Aorta (tissue), 5 donors: ENCODE measurements around the gene JPH4. TPM values are rescaled to one million over a fixed set of nuclear protein-coding genes. Genes with fewer than 3 reads are reported as not detected.

Source experiments
- ATAC-seq: fragments of 200-7000 bp; cut with Tn5 transposase; one replicate; pipeline ENCODE4 v1.9.1; 2022; ENCODE audit warnings: moderate library complexity; ENCODE audit not compliant: low FRiP score
- DNase-seq, 2 donors: peaks; one replicate each; pipeline ENCODE4 v3.0.0-alpha.2; 2020
- H3K27ac ChIP-seq, 2 donors: one replicate each; pipeline ENCODE4 v1.5.1; 2013; ENCODE audit warnings: low read length in 2 of 2, mild to moderate bottlenecking in 2 of 2, moderate library complexity in 2 of 2, control low read depth in 1 of 2, inconsistent platforms in 1 of 2, low read depth in 1 of 2
- H3K27me3 ChIP-seq, 2 donors: one replicate each; pipeline ENCODE4 v1.6.1; 2013; ENCODE audit warnings: control low read depth in 1 of 2, low read length in 1 of 2, mild to moderate bottlenecking in 1 of 2, moderate library complexity in 1 of 2; ENCODE audit not compliant: insufficient read depth in 2 of 2, control insufficient read depth in 1 of 2
- H3K36me3 ChIP-seq, 2 donors: one replicate each; pipeline ENCODE4 v1.6.1; 2013; ENCODE audit warnings: control low read depth in 1 of 2, low read length in 1 of 2, mild to moderate bottlenecking in 1 of 2; ENCODE audit not compliant: insufficient read depth in 2 of 2, control insufficient read depth in 1 of 2
- H3K4me1 ChIP-seq, 2 donors: one replicate each; pipeline ENCODE4 v1.6.1; 2013; ENCODE audit warnings: low read length in 2 of 2, control low read depth in 1 of 2, mild to moderate bottlenecking in 1 of 2, moderate library complexity in 1 of 2; ENCODE audit not compliant: insufficient read depth in 2 of 2, control insufficient read depth in 1 of 2
- H3K4me3 ChIP-seq, 2 donors: one replicate each; pipeline ENCODE4 v1.5.1; 2013; ENCODE audit warnings: low read length in 2 of 2, control low read depth in 1 of 2, mild to moderate bottlenecking in 1 of 2
- H3K9me3 ChIP-seq: one replicate; pipeline ENCODE4 v1.6.1; 2013; ENCODE audit warnings: mild to moderate bottlenecking, low read length; ENCODE audit not compliant: control insufficient read depth
- WGBS, 2 donors: extraction: QIAGEN DNeasy Blood & Tissue Kit; methylation state at CpG; one replicate each; pipeline ENCODE4 v1.1.7; 2013; 5-methylcytosine and 5-hydroxymethylcytosine counted together
- intact Hi-C, 2 donors: fragments of 100-400 bp; cut with DNase I; formaldehyde crosslinking; loops; one replicate each; pipeline versions ENCODE4 v1.14.2 to v1.15.0; 2022
- polyA plus RNA-seq, 2 donors: library from polyadenylated mRNA; stranded (reverse); fragments of 200-250 nt; gene quantifications; one replicate each; pipeline ENCODE4 v1.2.3, GENCODE V29; 2013
- total RNA-seq, 2 donors: library from RNA; stranded (reverse); fragmentation: NEBNext Ultra II Directional; extraction: Animal tissue kit (Norgen Biotek cat#: 25700); gene quantifications; one replicate each; pipeline ENCODE4 v1.2.1, GENCODE V29; 2021
- donor health status: healthy with polysubstance abuse.
- donor health status: Bipolar disorder and iron deficiency.
- donor health status: DM: no; HTN: no; CAD: no.
- donor health status: DM: no; HTN: no; CAD: no.
- donor health status: DM: yes; HTN: yes; CAD: no.

JPH4 gene
- total and polyA plus RNA-seq, 4 donors = 0.23 to 1.7 (median 1.5) TPM; not detected in 1

DNA sequence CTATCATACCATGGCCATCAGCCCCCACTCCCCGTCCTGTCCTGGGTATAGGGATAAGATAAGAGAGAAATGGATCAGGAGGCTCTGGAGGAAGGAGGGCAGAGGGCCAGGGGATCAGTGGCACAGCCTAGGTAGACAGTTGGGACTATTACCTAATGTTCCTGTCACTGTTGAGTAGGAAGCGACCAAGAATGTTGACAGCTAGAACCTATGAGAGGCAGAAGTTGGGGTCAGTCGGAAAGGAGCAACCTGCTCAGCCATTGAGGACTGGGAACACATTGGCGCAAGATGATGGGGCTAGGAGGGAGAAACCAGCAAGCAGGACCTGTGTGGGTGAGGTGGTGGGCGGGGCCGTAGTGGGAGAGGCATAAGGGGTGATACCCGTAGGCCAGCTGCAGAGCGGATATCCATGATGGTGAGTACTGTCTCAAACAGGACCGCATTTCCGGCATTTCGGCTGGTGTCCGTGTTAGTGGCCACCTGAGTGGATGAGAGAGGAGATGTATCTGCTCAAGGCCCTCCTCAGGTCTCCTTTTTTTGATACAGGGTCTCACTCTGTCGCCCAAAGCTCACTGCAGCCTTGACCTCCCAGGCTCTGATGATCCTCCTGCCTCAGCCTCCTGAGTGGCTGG is 14.3 kb downstream of the JPH4 start:
- WGBS, 2 donors = 85 to 86% methylated on average over 13 of the region's 13 CpGs
- ATAC-seq = no peak
- no peaks in the 10 kb centered on the region for H3K36me3 ChIP-seq

DNA sequence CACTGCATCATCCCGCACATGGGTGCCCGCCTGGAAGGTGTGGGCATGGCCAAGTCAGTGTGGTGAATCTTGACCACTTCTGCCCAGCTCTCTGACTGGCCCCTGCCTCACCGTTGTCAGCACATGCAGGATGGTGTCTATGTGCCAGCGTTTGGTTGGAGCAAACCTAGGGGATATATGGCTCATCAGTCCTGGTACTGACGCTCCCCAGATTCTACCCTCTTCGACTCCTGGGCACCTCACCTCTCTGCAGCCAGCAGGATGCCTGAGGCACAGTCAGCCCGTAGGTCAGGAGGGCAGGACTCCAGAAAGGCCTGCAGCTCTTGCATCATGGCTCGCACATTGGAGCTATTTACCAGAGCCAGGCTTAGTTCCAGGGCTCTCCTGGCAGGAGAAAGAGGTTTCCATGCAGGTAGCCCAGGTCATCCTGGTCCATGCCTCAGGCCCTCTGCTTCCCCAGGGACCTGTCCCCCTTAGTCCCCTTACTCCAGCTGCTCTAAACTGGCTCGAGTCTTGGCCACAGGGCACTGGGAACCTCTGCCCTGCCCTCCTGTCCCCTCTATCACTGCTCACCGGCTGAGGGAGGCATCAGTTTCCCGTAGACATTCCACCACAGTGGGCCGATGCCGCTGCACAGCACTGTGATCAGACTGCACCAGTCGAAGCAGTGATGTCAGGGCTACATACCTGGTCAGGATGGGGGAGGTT is 15.0 kb downstream of the JPH4 start:
- H3K27ac ChIP-seq = no peak overlapping the region
- no peaks in the 10 kb centered on the region for H3K27me3 ChIP-seq
- intact Hi-C loops = loop anchor here (2.0 to 10.0 kb wide), 3 partner anchors 83 to 299 kb away; partner anchors contain the start of gene PABPN1 (in 1 of the 2)
- no peak for DNase-seq
- no peak for ATAC-seq
- WGBS, 2 donors = 75 to 78% methylated on average over 14 of the region's 14 CpGs
- no peaks in the 10 kb centered on the region for H3K36me3 ChIP-seq
- H3K4me1 ChIP-seq = no peaks in the 10 kb centered on the region
- H3K4me3 ChIP-seq = no peak overlapping the region
- no peaks in the 10 kb centered on the region for H3K9me3 ChIP-seq

More for the DNA sequence above, 14.3 kb downstream of the JPH4 start:
- no peak for DNase-seq
- H3K4me3 ChIP-seq = no peak overlapping the region
- no peak overlapping the region for H3K27ac ChIP-seq
- H3K27me3 ChIP-seq = no peaks in the 10 kb centered on the region
- intact Hi-C loops = loop anchor here (10.0 kb wide), 2 partner anchors 239 to 299 kb away; partner anchors contain the start of gene PABPN1 (in 1 of the 2)
- no peaks in the 10 kb centered on the region for H3K4me1 ChIP-seq
- H3K9me3 ChIP-seq = no peaks in the 10 kb centered on the region

DNA sequence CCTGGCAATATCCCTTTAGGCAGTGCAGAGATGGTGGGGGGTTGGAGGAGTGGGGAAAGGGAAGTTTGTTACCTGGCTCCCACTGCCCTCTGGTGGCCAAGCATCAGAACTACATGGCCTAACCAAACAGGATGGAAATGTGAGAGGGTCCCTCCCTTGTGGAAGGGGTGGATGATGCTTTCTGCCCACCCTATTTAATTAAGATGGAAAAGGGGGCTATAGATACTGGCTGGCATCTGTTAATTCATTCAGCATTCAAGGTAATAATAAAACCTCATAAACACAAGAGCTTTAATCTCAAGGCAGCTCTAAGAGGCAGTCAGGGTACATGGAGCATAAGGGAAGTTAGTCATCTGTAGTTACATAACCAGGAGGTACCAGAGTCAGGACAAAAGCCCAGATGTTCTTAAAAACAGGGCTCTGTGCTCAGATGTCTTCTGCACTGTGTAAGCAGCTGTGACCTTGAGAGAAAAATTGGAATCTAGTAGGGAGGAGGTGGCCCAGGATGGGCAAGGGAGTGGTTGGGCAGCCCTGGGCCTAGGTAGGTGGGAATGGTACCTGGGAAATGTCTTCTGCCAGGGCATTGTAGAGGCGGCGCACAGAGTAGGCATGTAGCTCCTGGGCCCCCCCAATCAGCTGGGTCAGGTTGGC is 15.6 kb downstream of the JPH4 start:
- Histone ChIP-seq H3K9me3 (no peaks in the 10 kb centered on the region), H3K4me3 (no peak overlapping the region), H3K27me3 (no peaks in the 10 kb centered on the region), H3K36me3 (no peaks in the 10 kb centered on the region), H3K27ac (no peak overlapping the region), H3K4me1 (no peaks in the 10 kb centered on the region)
- ATAC-seq = peak; percentile 55
- DNase-seq = no peak
- intact Hi-C loops = loop anchor here (2.0 to 10.0 kb wide), 3 partner anchors 82 to 298 kb away; partner anchors contain the start of gene PABPN1 (in 1 of the 2)
- WGBS, 2 donors = 80 to 94% methylated on average over 2 of the region's 2 CpGs

DNA sequence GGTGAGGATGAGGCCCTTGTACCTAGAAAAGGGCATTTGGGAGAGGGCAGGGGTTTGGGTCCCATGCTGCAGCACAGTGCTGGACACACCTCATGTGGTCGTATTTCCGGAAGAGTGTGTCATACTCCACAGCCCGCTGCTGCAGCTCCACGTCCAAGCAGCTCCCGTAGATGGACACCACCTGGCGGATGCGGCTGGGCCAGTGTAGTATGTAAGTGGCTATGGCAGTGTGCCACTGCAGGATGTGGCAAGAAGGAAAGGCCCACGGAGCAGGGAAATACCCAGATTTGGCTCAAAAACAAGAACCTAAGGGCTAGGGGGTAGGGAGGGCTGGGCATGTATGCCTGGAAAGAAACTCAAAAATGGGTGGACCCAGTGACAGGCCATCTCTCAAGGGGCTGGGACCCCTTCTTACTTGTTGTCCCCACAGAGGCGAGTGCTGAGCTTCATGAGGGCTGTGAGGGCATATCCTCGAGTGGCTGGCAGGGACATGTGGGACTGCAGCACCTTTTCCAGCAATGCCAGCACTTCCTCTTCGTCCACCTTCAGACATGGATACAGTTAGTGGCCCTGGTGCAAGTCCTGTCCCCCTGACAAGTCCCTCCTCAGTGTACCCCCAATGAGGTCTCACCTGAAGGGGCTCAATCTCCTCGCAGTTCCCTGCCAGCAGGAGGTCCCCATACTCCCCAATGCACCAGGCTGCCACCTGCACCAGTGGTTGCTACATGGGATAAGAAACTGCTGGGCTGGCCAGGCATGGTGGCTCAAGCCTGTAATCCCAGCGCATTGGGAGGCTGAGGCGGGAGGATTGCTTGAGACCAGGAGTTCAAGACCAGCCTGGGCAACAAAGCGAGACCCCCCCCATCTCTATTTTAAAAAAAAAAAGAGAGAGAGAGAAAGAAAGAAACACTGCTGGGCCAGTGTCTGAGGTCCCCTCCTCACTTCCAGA is 16.4 kb downstream of the JPH4 start:
- Histone ChIP-seq H3K4me3 (no peak overlapping the region), H3K27me3 (no peaks in the 10 kb centered on the region), H3K36me3 (no peaks in the 10 kb centered on the region), H3K9me3 (no peaks in the 10 kb centered on the region), H3K27ac (no peak overlapping the region), H3K4me1 (no peaks in the 10 kb centered on the region)
- no peak for ATAC-seq
- no peak for DNase-seq
- intact Hi-C loops = loop anchor here (2.0 to 10.0 kb wide), 3 partner anchors 81 to 297 kb away; partner anchors contain the start of gene PABPN1 (in 1 of the 2)
- 73 to 78% methylated on average over 15 of the region's 15 CpGs for WGBS, 2 donors

DNA sequence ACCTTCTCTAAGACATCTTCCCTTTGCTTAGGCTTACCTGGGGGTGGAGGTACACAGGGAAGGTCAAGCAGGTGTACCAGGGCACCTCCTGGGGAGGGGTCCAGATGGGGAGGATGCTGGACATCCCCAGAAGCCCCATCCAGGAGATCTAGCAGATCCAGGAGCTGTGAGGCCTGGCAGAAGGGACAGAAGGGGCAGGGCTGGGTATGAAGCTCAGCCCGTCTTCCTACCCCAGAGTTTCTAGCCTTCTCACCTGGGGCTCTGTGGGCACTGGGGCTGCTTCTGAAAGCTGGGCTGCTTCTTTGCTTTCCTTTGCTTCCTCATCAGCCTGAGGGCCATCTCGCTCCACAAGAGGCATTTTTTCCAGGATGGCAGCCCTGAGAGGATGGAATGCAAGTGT is 17.3 kb downstream of the JPH4 start:
- 72 to 87% methylated on average over 2 of the region's 2 CpGs for WGBS, 2 donors
- Histone ChIP-seq H3K36me3 (no peaks in the 10 kb centered on the region), H3K9me3 (no peaks in the 10 kb centered on the region), H3K4me3 (no peak overlapping the region), H3K4me1 (no peaks in the 10 kb centered on the region), H3K27ac (no peak overlapping the region), H3K27me3 (no peaks in the 10 kb centered on the region)
- intact Hi-C loops = loop anchor here (10.0 kb wide), 2 partner anchors 236 to 296 kb away; partner anchors contain the start of gene PABPN1 (in 1 of the 2)
- ATAC-seq (no peak), DNase-seq (no peak)

DNA sequence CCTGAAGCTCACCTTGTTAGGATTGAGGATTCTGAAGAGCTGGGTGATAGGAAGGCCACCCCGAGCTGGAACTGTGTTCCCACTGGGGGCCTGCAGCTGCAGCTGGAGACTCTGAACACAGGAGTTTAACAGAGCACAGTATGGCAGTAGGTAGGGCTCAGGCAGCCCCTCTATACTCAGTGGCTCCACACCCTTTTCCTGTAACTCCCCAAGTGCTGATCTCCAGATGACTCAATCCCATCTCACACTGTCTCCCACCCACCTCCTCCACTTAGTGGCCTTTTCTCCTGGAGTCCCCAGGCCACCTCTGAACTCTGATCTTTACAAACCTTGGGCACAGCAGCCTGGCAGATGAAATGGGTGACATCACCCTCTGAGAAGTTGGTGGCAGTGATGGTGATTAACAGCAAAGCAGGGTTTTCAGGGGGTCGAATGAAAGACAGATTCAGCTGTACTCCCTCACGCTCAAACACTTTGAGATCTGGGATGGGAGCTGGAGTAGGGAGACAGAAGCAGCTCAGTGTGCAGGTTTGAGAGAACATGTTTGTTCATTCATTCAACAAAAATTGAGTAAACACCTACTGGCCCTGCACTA is 18.6 kb downstream of the JPH4 start:
- Histone ChIP-seq H3K9me3 (no peaks in the 10 kb centered on the region), H3K4me1 (no peaks in the 10 kb centered on the region), H3K4me3 (no peak overlapping the region), H3K27me3 (no peaks in the 10 kb centered on the region), H3K27ac (no peak overlapping the region), H3K36me3 (no peaks in the 10 kb centered on the region)
- intact Hi-C loops = loop anchor here (2.0 to 10.0 kb wide), 3 partner anchors 83 to 295 kb away; partner anchors contain the start of gene PABPN1 (in 2 of the 2)
- DNase-seq (no peak), ATAC-seq (no peak)
- WGBS, 2 donors = 87 to 91% methylated on average over 3 of the region's 3 CpGs

DNA sequence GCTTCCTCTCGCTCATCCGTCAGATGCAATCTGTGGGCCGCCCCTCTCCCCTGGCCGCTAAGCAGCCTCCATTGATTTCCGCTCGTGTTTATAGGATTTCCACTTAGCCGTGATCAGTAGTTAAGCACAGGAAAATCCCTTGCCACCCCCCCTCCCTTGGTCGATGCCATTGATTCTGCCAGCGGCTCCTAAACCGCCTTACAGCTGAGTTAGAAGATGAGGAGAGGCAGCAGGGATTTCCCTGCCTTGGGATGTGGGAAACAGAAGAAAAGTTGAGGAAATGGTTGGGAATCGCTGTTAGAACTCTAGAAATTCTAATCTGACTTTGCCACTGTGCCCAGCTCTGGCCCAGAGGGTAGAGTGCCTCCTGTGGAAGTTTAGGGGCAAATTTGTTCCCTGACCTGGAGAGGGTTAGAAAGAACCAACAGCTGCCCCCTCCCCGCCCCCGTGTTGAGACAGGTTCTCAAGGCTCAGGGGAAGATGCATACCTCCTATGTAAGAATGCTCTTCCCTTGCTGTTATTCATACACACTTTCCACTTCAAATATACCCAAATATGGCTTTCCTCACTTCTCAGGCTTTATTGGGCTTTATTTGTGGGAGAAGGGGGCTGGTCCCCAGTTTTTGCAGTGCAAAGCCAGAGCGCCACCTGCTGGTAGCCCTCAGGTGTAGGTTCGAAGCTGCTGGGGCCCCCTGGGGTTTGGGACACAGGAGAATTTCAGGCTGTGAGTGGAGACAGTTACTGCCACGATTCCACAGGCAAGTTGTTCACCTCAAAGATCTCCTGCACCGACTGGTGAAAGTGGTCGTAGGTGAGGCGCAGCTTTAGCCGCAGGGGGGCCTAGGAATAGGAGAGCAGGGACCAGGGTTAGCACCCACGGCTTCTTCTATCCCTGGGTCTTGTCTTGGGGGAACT is 19.3 kb downstream of the JPH4 start:
- no peak overlapping the region for H3K4me3 ChIP-seq
- ATAC-seq = no peak
- WGBS, 2 donors = 73 to 74% methylated on average over 21 of the region's 21 CpGs
- no peaks in the 10 kb centered on the region for H3K36me3 ChIP-seq
- no peaks in the 10 kb centered on the region for H3K27me3 ChIP-seq
- no peak overlapping the region for H3K27ac ChIP-seq
- no peaks in the 10 kb centered on the region for H3K4me1 ChIP-seq
- intact Hi-C loops = loop anchor here (2.0 to 10.0 kb wide), 2 partner anchors 82 to 234 kb away; partner anchors contain the start of gene PABPN1 (in 1 of the 2)
- H3K9me3 ChIP-seq = no peaks in the 10 kb centered on the region
- peak in 1 of 2 donors; percentile 85 for DNase-seq
